SH-SY5Y (cell line): ENCODE data around the gene SSPN.

ENCODE experiments used
- GATA2 ChIP-seq: IDR thresholded peaks from 2 replicates; pipeline ENCODE4 v1.6.1; 2011; ENCODE audit warnings: mild to moderate bottlenecking, low read depth, low read length
- GATA3 ChIP-seq: IDR thresholded peaks from 2 replicates; pipeline ENCODE4 v1.6.1; 2011; ENCODE audit warnings: low read depth, mild to moderate bottlenecking, low read length, moderate library complexity

DNA sequence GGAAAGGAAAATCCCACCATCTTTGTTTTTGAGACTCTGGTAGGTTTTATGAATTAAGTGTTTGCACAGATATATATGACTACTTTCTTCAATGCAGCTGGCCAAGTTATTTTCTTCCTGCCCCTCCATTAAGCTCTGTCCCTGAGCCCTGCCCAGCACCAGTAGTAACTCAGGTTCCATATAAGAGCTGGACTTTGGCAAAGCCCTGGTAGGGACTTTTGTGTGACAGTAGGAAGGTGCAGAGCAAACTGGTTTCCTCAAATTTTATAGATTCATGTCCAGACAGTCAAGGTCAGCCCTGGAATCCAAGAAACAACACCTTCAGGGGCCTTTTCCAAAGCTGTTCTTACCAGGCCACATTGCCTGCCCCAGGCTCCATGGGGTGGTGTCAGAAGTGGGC, 47.3 kb downstream of the SSPN start:
- TF ChIP-seq GATA3 (no peak), GATA2 (no peak)
